ENCODE measurements around the gene AQP5. TPM values are rescaled to one million over a fixed set of nuclear protein-coding genes. Genes with fewer than 3 reads are reported as not detected.

The AQP5 gene
- total RNA-seq, 4 donors from 2014 or later: 0.21 TPM; not detected in 3

DNA sequence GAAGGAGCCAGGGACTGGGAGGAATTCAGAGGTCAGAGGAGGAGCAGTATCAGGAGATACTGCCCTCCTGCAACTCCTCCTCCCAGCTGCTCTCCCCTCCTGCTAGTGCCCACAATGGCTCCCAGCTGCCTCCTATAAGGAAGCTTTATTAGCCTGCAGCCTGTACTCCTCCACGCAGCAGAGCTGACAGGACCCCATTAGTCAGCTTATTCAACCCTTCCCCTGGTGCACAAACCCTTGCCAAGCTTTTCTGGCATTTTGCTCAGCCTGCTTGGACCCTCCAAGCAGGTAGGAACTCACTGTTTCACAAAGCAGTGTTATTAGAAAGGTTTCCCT, 18.1 kb upstream of the AQP5 start:
- 80 to 93% methylated on average over 1 of the region's 1 CpG for WGBS, 2 donors
- no peaks in the 10 kb centered on the region for H3K9me3 ChIP-seq
- no peaks in the 10 kb centered on the region for H3K36me3 ChIP-seq
- no peak overlapping the region for H3K27ac ChIP-seq
- no peak overlapping the region for H3K4me3 ChIP-seq
- no peak for TF ChIP-seq EP300 (IDR thresholded peaks at IDR 0.05)
- TF ChIP-seq POLR2A (IDR thresholded peaks at IDR 0.05): no peak
- TF ChIP-seq, protein P1, sequence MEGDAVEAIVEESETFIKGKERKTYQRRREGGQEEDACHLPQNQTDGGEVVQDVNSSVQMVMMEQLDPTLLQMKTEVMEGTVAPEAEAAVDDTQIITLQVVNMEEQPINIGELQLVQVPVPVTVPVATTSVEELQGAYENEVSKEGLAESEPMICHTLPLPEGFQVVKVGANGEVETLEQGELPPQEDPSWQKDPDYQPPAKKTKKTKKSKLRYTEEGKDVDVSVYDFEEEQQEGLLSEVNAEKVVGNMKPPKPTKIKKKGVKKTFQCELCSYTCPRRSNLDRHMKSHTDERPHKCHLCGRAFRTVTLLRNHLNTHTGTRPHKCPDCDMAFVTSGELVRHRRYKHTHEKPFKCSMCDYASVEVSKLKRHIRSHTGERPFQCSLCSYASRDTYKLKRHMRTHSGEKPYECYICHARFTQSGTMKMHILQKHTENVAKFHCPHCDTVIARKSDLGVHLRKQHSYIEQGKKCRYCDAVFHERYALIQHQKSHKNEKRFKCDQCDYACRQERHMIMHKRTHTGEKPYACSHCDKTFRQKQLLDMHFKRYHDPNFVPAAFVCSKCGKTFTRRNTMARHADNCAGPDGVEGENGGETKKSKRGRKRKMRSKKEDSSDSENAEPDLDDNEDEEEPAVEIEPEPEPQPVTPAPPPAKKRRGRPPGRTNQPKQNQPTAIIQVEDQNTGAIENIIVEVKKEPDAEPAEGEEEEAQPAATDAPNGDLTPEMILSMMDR (IDR thresholded peaks at IDR 0.05): no peak
- DNase-seq (ENCODE audit: low spot score in 2 of 2): no peak
- no peaks in the 10 kb centered on the region for H3K27me3 ChIP-seq
- H3K4me1 ChIP-seq: peaks cover 0 to 18% (median 3%) of the 10 kb centered on the region in 4 donors

DNA sequence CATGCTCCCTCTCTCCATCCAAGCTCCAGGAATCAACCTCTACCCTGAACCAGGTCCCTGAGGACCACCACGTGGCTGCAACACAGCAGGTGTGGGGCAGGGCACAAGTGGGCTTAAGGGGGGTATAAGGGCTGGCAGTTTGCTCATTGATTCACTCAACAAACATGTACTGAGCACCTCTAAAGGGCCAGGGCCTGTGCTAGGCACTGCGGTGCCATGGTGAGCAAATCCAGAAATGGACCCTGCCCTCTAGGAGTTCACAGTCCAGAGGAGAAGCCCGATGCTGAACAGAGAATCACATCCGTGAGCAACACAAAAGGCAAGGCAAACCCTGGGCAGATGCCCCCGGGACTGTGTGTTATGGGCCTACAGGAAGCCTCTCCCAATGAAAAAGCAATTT, 17.6 kb upstream of the AQP5 start:
- TF ChIP-seq POLR2A (IDR thresholded peaks at IDR 0.05): no peak

DNA sequence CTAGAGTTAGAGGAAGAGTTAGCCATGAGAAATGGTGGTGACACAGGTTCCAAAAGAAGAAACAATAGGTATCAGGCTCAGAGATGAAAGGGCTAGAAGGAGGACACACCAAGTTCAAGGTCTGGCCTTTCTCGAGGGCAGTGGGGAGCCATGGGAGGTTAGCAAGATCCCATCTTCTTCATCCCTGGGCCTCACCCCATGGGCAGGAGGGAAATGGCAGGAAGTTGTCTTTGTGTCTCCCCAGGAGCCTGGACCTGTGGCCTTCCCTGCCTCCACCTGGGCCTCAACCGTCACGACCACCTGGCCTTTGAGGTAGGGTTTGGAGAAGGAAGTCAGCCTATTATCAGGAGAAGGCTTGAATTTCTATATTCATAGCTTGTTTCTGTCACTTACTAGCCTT, 17.0 kb upstream of the AQP5 start:
- TF ChIP-seq, protein P1 (IDR thresholded peaks at IDR 0.05): no peak
- TF ChIP-seq EP300 (IDR thresholded peaks at IDR 0.05) (no peak), POLR2A (IDR thresholded peaks at IDR 0.05) (no peak)
- Histone ChIP-seq H3K4me1 (peaks cover 0 to 14% (median 3%) of the 10 kb centered on the region in 4 donors), H3K27ac (no peak overlapping the region), H3K4me3 (no peak overlapping the region), H3K9me3 (no peaks in the 10 kb centered on the region), H3K36me3 (no peaks in the 10 kb centered on the region), H3K27me3 (peaks cover 0 to 3% of the 10 kb centered on the region in 2 donors)
- 94 to 95% methylated on average over 3 of the region's 3 CpGs for WGBS, 2 donors
- no peak for DNase-seq (ENCODE audit: low spot score in 2 of 2)

More for the DNA sequence above, 17.6 kb upstream of the AQP5 start:
- no peak for DNase-seq (ENCODE audit: low spot score in 2 of 2)
- peaks cover 0 to 18% (median 3%) of the 10 kb centered on the region in 4 donors for H3K4me1 ChIP-seq
- no peak overlapping the region for H3K27ac ChIP-seq
- H3K9me3 ChIP-seq: no peaks in the 10 kb centered on the region
- H3K36me3 ChIP-seq: no peaks in the 10 kb centered on the region
- no peaks in the 10 kb centered on the region for H3K27me3 ChIP-seq
- no peak overlapping the region for H3K4me3 ChIP-seq
- WGBS, 2 donors: 86 to 87% methylated on average over 5 of the region's 5 CpGs

DNA sequence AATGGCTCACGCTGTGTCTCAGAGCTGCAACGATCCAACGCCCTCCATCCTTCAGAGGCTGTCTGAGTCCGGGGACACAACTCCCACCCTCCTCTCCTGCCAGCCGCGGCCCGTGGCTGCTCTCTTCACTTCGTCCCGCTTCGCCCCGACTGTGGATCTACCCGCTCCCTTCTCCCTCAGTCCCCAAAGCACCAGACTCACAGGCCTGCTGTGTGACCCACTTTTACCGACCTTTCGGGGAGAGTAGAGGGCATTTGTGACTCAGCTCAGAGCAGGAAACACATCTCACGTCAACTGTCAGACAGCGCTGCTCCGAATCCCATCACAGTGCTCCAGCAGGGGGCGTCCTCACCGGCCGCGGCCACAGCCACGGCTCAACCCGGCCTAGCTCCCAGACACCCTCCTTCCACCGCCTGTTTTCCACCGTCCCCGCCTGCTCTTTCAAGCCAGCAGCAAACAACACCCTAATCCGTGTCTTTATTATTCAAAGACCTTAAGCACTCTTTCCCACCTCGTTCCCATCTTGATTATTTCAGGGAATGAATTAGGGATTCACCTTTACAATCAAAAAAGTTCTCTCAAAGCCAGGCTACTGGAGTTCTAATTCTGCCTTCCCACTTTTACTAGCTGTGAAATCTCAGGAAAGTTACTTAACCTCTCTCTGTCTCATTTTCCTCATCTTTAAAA, 16.1 kb upstream of the AQP5 start:
- DNase-seq (ENCODE audit: low spot score in 2 of 2): peak; percentile 52 to 69
- Histone ChIP-seq H3K9me3 (no peaks in the 10 kb centered on the region), H3K27me3 (peaks cover 0 to 3% of the 10 kb centered on the region in 2 donors), H3K4me3 (peak overlapping the region in 2 of 4 donors; percentile 26 to 31), H3K36me3 (no peaks in the 10 kb centered on the region), H3K27ac (peak overlapping the region in 2 of 4 donors; percentile 62 to 66), H3K4me1 (peaks cover 0 to 11% (median 3%) of the 10 kb centered on the region in 4 donors)
- WGBS, 2 donors: 4 to 7% methylated on average over 28 of the region's 28 CpGs
- TF ChIP-seq POLR2A (IDR thresholded peaks at IDR 0.05) (no peak), EP300 (IDR thresholded peaks at IDR 0.05) (peak in 1 of 2 donors; percentile 28)
- TF ChIP-seq, protein P1 (IDR thresholded peaks at IDR 0.05): peak; percentile 85 to 95 (median 89)

DNA sequence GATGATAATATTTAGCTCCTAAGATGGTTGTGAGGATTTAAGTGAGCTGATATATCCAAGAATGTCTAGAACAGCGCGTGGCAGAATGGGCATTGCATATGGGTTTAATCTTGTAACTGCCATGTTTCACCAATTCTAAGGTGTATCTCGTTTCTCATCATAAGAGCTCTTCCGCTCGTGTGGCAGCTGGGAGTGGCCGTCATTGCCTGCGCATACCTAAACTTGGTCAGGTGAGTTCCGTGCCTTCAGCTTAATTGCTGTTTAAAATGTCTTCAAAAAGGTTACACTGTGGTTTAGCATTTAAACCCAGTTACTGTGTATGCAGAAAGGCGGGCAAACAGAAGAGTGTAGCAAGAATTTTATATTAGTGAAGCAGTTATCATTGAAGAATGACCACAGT, 15.6 kb upstream of the AQP5 start:
- TF ChIP-seq POLR2A (IDR thresholded peaks at IDR 0.05) (no peak), EP300 (IDR thresholded peaks at IDR 0.05) (no peak)
- TF ChIP-seq, protein P1 (IDR thresholded peaks at IDR 0.05): no peak
- 90% methylated on average over 9 of the region's 9 CpGs for WGBS, 2 donors
- Histone ChIP-seq H3K4me3 (no peak overlapping the region), H3K9me3 (no peaks in the 10 kb centered on the region), H3K4me1 (peaks cover 0 to 11% (median 3%) of the 10 kb centered on the region in 4 donors), H3K36me3 (no peaks in the 10 kb centered on the region), H3K27me3 (peaks cover 0 to 3% of the 10 kb centered on the region in 2 donors), H3K27ac (no peak overlapping the region)
- no peak for DNase-seq (ENCODE audit: low spot score in 2 of 2)
